Nasal cavity respiratory epithelium epithelial cell of viscerocranial mucosa (primary cell): Measurements from ENCODE around the gene MARVELD2. TPM values are rescaled to one million over a fixed set of nuclear protein-coding genes. Genes with fewer than 3 reads are reported as not detected.

Experiments used
- total RNA-seq: library from RNA; depleted of rRNA; stranded (reverse); fragments of >200 nt; gene quantifications from 2 replicates; pipeline ENCODE4 v1.2.3, GENCODE V29; 2014

Gene MARVELD2
- total RNA-seq, result 42.0 and 53.6 TPM in 2 replicates

GRCh38 chr5:69414885-69415583 is at the start of gene MARVELD2:
TSS of gene MARVELD2 (plus strand) at chr5:69415116. CDS start at chr5:69419386, 4,270 bp downstream.

DNA sequence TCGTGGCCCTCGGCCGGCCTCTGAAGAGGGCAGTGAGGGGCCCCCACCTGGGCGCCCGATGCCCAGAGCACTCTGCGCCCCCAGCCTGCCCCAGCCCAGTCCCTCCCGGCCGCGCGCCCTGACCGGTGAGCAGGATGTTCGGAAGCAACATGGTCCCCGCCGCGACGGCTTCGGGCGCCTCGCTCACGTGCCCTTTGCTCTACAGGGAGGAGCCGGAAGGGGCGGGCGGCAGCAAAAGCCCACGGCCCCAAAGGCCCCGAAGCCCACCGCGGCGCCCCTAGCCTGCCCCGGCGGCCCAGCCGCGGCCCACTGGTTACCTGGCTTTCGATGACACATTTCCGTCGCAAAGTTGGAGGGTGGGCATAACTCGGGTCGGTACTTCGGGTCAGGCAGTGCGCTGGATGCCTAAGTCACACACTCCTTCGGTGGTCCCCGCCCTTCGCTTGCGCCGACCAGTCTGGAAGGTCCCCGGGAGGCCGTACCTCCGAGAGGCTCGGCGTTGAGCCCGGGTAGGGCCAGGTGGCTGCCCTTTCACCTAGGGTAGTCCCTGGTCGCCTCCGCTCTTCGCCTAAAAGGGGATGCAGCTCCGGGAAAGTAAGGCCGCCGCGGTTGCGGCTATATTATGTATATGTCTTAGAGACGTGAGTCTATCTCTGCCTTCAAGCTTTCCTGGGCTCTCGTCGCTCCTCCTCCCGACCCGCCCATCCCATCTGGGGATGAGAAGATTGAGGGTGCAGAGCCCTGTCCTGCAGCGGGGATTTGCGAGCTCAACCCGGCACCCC is 45.4 kb upstream of the MARVELD2 start, which contains the start of the genes AK6, RAD17 and TAF9:
AK6 (minus strand) TSS at position 181 of the 782 bp plus-strand sequence; CDS start at position 151, 30 bp downstream.
RAD17 (plus strand) TSS at position 479 of the 782 bp plus-strand sequence. CDS start 2,391 bp downstream, outside the sequence.
TAF9 (minus strand) TSS at position 181 of the 782 bp plus-strand sequence. CDS start 3,783 bp downstream, outside the sequence.

DNA sequence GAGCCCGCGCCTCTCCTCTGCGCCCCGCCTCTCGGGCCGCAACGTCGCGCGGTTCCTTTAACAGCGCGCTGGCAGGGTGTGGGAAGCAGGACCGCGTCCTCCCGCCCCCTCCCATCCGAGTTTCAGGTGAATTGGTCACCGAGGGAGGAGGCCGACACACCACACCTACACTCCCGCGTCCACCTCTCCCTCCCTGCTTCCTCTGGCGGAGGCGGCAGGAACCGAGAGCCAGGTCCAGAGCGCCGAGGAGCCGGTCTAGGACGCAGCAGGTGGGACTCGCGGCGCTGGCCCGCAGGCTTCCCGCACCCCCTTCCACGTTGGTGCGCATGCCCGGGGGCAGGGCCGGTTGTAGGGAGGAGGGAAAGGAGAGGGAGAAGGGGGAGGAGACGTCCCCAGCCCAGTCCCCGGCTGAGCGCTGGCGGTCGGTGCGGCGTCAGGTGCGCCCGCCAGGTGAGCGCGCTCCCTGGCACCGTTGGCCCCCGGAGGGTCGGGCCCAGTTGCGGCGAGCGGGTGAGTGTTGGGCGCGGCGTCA is 77.5 kb downstream of the MARVELD2 start, which contains the start of gene OCLN:
OCLN (plus strand) TSS at position 400 of the 532 bp plus-strand sequence. CDS start 11,455 bp downstream, outside the sequence.

Other genes with a start within 250 kb of the MARVELD2 start
- gene CCNB1, start 248.0 kb upstream of the MARVELD2 start, total RNA-seq, result 7.2 and 10.8 TPM in 2 replicates
- 2.9 and 6.2 TPM in 2 replicates for gene CENPH, start 225.5 kb upstream of the MARVELD2 start, total RNA-seq
- 46.8 and 61.9 TPM in 2 replicates for gene CDK7, start 180.2 kb upstream of the MARVELD2 start, total RNA-seq
- gene CCDC125, start 82.3 kb upstream of the MARVELD2 start, total RNA-seq, result 5.8 and 11.3 TPM in 2 replicates
- gene AK6, start 45.6 kb upstream of the MARVELD2 start, total RNA-seq, result 42.7 and 80.4 TPM in 2 replicates
- gene TAF9, start 45.6 kb upstream of the MARVELD2 start, total RNA-seq, result 102 and 108 TPM in 2 replicates
- 24.8 and 29.7 TPM in 2 replicates for gene RAD17, start 45.3 kb upstream of the MARVELD2 start, total RNA-seq
- gene OCLN, start 77.7 kb downstream of the MARVELD2 start, total RNA-seq, result 67.5 and 148 TPM in 2 replicates
- gene GTF2H2C, start 145.1 kb downstream of the MARVELD2 start, total RNA-seq, result 33.8 and 51.5 TPM in 2 replicates